GM21528 (cell line): ENCODE measurements around the gene SPPL3.
"Not testable (repeated sequence)": the region's sequence is repeated elsewhere in the genome, so short reads cannot be mapped to it uniquely, and the experiment has no call there.

Experiments used
- ATAC-seq: cut with Tn5 transposase; IDR thresholded peaks from one replicate; pipeline ENCODE4 v1.9.1; 2021; ENCODE audit warnings: mild to moderate bottlenecking, moderate library complexity; ENCODE audit not compliant: unreplicated experiment, low FRiP score

The SPPL3 gene

DNA sequence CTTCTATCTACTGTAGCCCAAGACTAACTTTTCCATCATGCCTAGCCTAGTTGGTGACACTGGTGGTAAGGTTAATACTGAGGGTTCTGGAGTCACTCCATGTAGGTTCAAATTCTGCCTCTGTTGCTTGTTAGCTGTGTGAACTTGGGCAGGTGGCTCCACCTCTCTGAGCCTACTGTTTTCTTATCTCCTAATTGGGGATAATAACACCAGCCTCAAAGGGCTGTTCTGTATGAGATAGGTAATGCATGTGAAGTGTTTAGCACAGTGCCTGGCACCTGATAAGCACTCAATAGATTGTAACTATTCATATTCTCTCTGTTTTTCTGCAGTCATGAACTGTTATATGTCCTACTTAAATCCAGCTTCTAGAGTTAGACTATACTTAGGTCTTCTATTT, 17.5 kb upstream of the SPPL3 start:
- no peak for ATAC-seq

DNA sequence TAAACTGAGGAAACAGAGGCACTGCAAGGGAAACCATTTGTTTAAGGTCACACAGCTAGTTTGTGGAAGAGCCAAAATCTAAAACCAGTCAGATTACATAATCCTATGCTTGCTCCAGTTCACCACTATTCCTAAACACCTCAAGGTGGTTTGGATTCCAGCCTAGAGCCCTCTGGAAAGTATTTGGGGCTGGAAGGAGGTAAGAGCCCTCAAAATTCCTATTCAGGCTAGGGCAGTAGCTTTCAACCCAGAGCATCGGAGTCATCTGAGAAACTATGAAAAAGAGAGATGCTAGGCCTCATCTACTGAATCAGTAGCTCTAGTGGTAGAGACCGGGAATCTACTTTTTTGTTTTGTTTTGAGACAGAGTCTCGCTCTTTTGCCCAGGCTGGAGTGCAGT, 16.0 kb upstream of the SPPL3 start:
- ATAC-seq = no peak

DNA sequence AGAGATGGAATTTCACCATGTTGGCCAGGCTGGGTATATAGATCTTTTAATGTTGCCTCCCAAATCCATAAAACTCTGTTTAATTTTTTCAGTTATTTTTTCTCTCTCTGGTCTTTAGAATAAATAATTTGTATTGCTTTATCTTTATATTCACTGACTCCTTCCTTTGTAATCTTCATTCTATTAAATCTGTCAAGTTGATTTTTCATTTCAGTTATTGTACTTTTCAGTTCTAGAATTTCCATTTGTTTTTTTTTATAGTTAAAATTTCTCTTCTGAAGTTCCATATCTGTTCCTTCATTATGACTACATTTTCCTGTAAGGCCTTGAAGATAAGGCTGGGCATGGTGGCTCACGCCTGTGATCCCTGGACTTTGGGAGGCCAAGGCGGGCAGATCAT, 13.6 kb upstream of the SPPL3 start:
- no peak for ATAC-seq

DNA sequence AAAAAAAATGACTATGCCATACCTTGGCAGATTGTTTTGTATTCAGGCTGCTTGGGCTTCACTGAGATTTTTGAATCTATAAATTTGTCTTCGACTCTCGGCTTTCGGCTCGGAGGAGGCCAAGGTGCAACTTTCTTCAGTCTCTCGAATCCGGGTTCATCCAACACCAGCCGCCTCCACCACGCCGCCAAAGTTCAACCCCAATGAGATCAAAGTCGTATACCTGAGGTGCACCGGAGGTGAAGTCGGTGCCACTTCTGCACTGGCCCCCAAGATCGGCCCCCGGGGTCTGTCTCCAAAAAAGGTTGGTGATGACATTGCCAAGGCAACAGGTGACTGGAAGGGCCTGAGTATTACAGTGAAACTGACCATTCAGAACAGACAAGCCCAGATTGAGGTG, 12.4 kb upstream of the SPPL3 start:
- ATAC-seq = no peak

DNA sequence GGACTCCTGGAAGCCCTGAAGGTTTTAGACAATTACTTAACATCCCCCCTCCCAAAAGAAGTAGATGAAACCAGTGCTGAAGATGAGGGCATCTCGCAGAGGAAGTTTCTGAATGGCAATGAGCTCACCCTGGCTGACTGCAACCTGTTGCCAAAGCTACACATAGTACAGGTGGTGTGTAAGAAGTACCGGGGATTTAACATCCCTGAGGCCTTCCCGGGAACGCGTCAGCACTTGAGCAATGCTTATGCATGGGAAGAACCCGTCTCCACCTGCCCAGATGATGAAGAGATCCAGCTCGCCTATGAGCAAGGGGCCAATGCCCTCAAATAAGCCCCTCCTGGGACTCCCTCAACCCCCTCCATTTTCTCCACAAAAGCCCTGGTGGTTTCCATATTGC, 10.6 kb upstream of the SPPL3 start:
- ATAC-seq = no peak

DNA sequence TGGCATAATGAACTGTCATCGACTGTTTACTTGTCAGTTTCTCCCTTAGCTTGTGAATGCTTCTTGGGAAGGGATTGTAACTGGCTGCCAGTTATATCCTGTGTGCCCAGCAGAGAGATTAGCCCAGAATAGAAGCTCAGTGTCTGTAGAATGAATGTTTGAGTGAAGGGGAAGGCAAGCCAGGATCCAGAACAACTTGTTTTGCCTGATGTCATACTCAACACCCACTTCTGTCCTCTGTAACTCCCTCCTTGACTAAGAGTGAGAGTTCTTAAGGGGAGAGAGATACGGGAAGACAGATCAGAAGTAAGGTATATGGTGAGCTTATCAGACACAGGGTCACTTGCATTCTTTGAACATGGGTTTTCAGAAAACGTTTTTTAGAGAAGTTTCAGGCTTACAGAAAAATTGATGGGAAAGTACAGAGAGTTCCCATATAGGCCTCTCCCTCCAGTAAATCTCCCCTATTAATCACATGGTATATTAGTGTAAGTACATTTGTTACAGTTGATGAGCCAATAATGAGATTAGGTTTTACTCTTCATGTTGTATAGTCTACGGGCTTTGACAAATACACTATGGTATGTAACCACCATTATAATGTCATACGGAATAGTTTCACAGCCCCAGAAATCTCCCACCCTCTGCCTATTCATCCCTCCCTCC, 5.6 kb upstream of the SPPL3 start:
- ATAC-seq = no peak

DNA sequence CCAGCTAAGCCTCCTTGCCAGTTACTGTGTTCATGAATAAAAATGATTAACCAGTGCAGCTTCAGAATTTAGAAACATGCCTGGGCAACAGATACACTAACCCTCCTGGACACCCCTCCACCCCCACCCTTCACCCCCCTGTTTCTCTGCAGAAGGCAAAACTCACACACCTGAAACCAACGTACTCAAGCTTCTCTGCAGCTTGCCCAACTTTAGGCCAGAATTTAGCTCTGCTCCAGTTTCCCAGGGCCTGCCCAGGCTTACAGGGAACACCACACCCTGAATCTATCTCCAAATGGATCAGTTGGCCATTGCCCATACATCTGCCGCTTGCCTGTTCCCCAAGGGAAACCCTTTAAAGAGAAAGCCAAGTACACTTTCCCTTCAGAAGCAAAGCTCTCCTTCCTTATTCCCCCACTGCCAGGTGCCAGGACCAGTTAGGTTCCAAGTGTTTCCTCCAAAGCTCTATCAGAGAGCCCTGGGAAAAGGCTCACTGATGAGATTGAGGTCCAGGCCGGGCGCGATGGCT, 1.8 kb upstream of the SPPL3 start:
- no peak for ATAC-seq

DNA sequence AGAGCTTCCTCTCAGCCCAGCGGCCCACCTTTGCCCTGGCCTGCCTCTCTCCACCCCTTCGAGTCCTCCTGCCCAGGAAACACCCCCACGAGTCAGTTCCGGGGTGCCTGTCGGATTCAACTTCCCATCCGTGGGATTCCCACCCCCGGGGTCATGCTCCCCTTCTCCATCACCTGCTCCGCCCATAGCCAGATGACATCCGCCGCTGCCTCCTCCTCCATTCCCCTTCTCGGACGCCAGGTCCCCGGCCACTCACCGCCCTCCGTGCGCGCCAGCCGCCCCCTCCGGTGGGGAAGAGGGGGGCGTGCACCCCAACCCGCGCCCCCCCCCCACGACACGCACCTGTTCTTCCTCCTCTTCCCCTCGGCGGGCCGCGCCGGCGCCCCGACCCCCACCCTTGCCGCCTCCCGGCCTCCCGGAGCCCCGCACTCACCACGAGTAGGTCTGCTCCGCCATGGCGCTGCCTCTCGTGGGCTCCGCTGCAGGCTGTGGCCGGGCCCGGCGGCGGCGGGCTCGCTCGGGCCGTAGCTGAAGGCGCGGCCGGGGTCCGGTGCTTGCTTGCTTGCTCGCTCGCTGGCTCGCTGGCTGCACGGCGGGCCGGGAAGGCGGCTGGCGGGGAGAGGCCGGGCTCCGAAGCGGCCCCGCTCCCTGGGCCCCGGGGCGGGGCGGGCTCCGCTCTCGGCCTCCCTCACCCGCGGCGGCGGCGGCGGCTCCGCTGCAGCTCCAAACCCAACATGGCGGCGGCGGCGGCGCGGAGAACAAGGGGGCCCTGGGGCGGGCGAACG, 554 bp downstream of the SPPL3 start:
- ATAC-seq = peak; percentile 43

DNA sequence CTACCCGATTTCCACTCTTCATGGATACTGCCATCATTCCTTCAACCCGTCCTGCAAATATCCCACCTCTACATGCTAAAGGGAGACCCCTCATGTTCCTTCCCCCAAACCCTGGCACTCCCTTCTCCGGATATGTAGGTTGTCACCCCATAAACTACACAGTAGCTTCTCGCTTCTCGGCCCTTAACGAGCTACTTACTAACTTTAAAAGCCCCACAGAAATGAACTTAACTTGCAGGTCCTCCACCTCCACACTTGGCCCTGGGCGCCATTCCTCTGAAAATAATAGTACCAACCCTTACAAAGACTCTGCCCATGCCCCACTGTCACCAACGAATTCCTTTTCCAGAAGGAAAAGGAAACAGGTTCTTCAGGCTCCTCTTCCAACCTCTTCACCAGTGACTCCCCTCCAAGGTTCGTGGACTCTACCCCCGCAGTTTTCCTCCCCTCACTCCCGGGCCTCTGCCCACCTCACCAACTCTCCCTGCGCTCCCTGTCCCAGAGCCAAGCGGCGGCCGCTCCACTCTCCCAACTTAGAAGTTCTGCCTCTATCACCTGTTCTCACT, 1.2 kb downstream of the SPPL3 start:
- ATAC-seq = no peak

DNA sequence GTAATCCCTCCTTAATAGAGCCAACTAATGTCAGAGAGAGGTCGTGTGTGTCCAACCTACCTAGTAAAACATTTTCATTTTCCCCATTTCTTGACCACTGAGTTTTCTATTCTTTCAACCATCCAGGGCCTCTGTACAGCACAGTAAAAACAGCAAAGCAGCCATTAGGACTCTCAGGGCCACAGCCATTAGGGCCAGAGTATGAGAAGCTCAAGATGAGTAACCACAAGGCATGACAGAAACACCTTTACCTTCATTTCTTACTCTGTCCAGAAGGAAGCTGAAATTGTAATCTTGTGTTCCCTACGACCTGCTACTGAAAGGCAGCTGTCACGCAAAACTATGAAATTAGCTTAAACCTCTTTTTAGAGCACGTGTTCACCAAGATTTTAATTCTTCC, 2.3 kb downstream of the SPPL3 start:
- ATAC-seq = no peak

DNA sequence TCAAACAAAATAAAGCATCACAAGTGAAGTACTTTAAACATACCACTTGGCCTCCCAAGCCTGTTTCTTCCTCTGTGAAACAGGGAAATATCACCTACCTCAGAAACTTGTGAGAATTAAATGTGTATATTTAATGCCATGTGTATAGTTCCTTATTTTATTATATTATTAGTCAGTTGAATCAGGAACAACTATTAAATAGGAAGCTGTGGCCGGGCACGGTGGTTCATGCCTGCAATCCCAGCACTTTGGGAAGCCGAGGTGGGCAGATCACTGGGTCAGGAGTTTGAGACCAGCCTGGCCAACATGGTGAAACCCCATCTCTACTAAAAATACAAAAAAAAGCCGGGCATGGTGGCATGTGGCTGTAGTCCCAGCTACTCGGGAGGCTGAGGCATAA, 3.1 kb downstream of the SPPL3 start:
- not testable (repeated sequence) for ATAC-seq

DNA sequence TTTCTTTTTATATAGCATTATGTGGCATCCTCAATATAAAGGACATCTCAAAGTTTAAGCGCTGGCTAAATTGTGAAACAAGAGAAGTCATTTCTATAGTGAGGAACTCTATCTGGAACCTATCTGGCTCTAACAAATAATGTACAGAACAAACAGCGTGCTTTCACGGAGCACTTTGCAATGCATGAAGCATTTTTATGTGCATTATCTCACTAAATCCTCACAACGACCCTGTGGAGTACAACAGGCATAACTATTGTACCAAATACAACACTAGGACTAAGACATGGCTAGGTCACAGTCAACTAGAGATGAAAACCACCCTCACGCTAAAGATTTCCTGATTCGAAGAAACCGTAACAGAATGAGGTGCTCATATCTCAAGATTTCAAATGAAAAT, 8.6 kb downstream of the SPPL3 start:
- ATAC-seq = no peak

DNA sequence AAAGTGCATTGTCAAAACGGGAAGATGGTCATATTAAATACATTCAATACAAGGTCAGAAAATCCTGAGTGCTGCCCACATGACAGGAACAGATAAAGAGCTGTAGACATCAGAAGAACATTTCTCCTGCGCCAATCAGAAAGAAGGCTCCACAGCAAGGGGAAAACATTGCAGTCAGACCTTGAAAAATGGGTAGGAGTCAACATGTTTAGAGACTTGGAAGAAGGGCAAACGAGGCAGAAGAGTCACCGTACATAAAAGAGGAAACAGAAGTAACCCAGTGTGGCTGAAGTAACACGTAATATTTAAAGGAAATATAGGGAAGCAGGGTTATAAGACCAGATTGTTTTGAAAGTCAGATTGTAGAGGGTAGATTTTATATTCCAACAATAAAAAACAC, 11.9 kb downstream of the SPPL3 start:
- no peak for ATAC-seq

DNA sequence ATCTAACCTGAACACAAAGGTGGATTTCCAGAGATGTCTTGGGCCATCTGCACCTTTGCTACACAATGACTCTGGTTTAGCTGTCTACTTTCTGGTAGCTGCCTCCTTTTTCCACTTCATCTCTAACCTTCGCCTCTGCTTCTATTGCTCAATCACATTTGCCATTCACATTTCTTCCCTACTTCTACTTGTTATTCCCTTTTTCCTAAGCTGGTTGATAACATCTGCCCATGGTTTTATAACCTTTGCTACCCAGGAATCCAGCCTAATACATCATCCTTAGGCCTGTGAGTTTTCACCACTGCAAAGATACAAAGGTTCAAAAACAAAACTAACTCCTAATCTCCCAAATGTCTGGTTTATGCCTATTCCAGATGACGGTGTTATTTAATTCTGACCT, 13.2 kb downstream of the SPPL3 start:
- ATAC-seq = no peak

DNA sequence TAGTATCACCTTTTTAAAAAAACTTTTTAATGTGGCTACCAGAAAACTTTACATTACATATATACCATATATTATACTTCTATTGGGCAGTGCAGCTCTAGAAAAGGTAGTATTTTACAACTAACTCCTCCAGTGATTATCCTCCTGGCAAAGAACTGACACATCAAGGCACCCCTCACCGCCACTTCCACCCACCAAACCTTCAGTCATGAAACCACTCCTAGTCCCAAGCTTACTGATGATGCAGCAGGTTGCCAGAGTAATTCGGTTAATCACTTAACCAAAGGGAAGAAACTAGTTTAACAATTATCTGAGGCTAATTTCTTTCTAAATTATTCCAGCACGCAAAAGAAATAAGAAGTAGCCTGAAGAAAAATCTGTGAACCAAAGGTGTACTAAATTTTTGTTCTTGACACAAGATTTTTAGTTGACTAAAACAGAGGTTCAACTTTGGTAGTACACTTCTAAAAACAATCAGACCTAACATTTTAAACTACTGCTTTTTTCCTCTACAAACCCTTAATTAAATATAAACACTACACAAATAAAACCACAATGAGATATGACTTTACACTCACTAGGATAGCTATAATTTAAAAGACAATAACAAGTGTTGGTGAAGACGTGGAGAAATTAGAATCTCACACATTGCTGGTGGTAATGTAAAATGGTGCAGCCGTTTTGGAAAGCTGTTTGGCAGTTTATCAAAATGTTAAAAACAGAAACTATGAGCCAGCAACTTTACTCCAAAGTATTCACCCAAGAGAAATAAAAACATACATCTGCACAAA, 16.7 kb downstream of the SPPL3 start:
- ATAC-seq = no peak

DNA sequence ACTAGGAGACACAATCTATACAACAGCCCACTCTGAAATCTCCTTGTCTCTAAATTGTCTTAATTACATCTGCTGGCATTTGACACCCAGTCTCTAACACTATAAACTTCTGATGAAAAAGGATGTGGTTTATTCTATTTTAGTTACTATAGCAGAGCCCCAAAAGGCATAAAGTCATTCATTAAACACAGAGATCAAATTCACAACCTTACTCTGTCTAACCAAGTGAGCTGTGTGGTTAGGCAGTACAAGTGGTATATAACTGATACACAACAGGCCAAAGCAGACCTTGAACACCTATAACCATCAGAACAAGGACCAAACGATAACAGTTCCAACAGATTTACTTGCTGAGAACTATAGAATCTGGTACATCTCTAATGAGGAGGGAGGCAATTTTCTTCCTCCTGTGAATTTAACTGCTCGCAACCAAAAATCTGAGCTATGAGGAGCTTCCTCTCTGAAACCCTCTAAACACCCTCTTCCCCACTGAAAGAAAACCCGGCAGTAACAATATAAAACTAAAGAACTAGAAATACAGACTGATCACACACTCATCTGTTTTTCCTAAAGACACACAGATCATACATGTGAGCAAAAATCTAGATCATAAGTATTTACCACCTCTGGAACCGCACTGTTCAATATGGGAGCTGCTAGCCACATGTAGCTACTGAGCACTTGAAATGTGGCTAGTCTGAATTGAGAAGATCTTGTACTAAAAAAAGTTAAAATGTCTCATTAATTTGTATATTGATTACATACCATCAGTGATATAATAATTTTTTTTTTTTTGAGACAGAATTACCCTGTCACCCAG, 17.7 kb downstream of the SPPL3 start:
- ATAC-seq = peak; percentile 75

DNA sequence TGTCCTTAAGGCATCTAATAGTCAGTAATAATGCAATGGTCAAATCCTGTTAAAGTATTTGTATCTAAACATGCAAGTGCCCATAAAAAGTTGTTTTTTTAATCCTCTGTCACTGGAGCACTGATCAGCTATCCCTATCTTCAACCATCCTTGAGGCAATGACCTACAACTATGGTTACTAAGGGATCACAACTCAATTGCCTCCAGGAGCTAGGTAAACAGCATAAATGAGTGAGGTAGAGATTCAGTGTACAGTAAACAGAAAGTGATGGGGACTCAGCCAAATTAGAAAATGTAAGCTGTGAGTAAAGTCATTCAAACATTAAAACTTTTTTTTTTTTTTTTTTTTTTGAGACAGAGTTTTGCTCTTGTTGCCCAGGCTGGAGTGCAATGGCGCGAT, 18.6 kb downstream of the SPPL3 start:
- no peak for ATAC-seq

DNA sequence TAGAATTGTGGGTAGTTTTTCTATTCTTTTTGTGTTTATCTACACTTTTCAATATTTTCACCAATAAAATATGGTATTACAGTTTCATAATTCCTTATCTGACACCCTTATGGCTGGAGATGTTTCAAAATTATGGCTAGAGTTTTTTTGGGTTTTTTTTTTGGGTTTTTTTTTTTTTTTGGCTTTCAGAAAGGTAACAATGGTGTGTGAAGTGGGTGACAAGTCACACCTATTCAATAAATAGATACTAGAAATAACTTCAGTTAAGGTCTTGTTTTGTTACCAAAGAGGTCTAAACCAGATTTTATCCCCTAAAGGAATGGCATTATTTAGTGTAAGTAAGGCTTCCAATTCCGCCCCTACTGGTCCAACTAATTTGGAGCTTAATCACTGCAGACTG, 19.5 kb downstream of the SPPL3 start:
- no peak for ATAC-seq

DNA sequence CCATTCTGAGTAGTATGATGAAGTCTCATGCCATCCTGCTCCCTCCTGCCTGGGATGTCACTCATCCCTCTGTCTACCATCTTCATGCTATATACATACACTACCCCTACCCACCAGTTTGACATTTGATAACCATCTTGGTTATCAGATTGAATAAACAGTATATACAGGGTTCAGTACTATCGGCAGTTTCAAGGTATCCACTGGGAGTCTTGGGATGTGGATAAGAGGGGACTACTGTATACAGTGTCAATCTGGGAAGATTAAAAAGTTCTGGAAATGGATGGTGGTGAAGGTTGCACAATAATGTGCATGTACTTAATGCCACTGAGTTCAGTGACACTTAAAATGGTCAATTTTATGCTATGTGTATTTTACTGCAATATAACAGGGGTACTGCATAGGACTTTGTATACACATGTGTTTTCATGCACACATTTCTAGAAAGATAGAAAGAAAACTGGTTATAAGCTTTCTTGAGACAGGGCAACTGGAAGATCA, 22.1 kb downstream of the SPPL3 start:
- no peak for ATAC-seq

DNA sequence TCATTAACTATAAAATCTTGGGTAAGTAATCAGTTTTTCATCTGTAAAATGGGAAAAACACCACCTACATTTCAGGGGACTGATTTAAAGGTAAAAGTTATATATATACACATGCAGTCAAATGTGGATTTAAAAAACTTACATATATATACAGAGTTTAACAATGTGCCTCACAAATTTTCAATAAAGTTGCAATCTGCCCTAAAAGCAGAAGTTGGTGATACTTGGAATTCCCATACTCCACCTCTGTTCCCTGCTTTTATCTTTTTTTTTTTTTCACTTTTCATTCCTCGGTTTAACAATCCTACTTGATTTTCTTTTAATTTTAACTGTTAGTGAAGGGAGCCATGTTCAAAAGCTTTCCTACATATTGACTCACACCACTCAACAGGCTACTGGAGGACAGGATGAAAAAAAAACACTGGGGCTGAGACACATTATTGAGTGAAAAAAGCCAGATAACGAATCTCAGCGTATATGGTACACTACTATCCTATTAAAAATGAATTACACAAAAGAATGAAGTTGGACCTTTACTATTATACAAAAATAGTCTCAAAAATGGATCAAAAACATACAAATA, 24.3 kb downstream of the SPPL3 start:
- ATAC-seq = no peak
